Body of pancreas (tissue), 4 donors: ENCODE measurements around the gene ODAD4.

Experiments used
- CTCF ChIP-seq, 7 experiments: fragments of 450-650 bp in 4 of 7; fragments of 200-600 bp in 3 of 7; sonication (generic) in 3 of 7; IDR thresholded peaks; one replicate each; pipeline ENCODE4 v1.5.1; 2016 to 2019; ENCODE audit warnings: antibody characterized with exemption in 7 of 7
- POLR2A ChIP-seq, 3 donors: fragments of 450-650 bp; IDR thresholded peaks; one replicate each; pipeline ENCODE4 v1.6.1; 2016; ENCODE audit warnings: antibody characterized with exemption in 3 of 3, mild to moderate bottlenecking in 2 of 3

GRCh38 chr17:42002792-42003301 is 72.4 kb downstream of the ODAD4 start:
- TF ChIP-seq POLR2A (IDR thresholded peaks at IDR 0.05) (no peak), CTCF (IDR thresholded peaks at IDR 0.05) (no peak)
